GM21786 (cell line): ENCODE results near the gene GFER.
A peak's percentile ranks its signal among the peaks of the same experiment; 100 is the strongest.
"Not testable (repeated sequence)": the region's sequence is repeated elsewhere in the genome, so short reads cannot be mapped to it uniquely, and the experiment has no call there.

Source experiments
- ATAC-seq: cut with Tn5 transposase; IDR thresholded peaks from one replicate; pipeline ENCODE4 v1.9.1; 2021; ENCODE audit not compliant: unreplicated experiment

GFER gene

DNA sequence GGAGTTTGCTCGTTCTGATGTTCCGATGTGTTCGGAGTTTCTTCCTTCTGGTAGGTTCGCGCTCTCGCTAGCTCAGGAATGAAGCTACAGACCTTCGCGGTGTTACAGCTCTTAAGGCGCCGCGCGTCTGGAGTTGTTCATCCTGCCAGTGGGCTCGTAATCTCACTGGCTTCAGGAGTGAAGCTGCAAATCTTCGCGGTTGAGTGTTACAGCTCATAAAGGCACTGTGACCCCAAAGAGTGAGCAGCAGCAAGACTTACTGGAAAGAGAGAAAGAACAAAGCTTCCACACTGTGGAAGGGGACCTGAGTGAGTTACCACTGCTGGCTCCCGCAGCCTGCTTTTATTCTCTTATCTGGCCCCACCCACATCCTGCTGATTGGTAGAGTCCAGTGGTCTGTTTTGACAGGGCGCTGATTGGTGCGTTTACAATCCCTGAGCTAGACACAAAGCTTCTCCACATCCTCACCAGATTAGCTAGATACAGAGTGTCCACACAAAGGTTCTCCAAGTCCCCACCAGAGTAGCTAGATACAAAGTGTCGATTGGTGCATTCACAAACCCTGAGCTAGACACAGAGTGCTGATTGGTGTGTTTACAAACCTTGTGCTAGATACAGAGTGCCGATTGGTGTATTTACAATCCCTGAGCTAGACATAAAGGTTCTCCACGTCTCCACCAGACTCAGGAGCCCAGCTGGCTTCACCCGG, 26.4 kb upstream of the GFER start:
- not testable (repeated sequence) for ATAC-seq

GRCh38 chr16:1958143-1958491, 25.9 kb upstream of the GFER start:
- ATAC-seq = not testable (repeated sequence)

DNA sequence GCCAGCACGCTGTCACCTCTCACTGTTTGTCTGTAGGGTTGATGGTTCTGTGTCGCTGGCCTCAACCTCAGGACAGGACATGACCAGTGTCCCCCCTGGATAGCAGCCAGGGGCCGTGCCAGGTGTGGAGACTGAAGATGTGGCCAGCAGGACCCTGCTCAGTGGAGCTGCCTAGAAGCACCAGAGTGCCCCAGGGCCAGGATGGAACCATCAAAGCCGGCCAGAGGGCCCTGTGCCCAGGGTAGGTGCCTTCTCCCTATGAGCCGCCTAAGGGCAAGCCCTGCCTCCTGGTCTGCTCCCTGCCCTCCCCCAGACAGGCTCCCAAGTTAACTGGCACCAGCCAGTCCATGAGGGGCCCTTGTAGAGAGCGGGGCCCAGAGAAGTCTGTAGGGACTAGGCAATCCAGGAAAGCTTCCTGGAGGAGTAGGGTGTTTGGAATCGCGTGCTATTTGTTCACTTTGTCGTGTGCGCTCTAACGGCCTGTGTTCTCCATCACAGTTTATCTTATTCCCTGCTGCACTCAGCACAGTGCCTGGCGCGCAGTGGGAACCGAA, 25.2 kb upstream of the GFER start:
- no peak for ATAC-seq

- peak; percentile 62 for ATAC-seq
These were observed 24.5 kb upstream of the GFER start, which contains the start of gene NDUFB10 for GRCh38 chr16:1959269-1960039. Gene NDUFB10, plus strand, starts transcription at chr16:1959538. Its CDS starts 87 bp downstream, at chr16:1959625.

DNA sequence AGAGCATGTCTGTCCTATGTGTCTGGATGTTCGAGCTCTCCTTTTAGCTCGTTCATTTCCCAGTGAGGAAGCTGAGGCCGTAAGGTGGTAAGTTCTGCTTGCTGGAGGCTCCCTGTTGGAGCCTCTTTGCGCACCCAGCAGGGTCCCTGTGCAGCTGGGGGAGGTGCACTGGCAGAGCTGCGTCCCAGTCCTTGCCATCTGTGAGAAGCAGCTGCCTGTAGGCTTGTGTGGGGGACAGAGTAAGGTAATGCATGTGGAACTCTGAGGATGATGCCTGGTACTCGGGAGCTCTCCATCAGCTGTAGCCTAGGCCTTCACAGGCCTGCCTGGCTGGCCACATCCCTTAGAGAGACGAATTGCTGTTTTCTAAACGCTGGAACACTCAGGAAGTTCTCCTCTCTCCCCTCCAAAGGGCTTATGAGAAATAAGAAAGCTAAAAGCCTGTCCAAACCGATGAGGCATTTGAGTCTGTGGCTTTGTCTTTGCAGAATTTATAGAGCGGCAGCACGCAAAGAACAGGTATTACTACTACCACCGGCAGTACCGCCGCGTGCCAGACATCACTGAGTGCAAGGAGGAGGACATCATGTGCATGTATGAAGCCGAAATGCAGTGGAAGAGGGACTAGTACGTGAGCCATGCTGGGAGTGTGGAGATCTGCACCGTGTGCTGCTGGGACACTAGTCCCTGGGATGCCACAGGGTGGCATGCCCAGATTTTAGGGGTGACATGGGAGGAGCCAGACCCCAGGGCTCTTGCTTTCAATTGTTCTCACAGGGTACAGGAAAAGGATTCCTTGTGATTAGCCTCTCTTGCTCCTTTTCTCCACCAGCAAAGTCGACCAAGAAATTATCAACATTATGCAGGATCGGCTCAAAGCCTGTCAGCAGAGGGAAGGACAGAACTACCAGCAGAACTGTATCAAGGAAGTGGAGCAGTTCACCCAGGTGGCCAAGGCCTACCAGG, 23.0 kb upstream of the GFER start:
- ATAC-seq = no peak

- ATAC-seq = no peak
These were observed 22.3 kb upstream of the GFER start for GRCh38 chr16:1961651-1962067.

GRCh38 chr16:1962161-1963153, 21.5 kb upstream of the GFER start:
- ATAC-seq = not testable (repeated sequence)

- ATAC-seq = peak; percentile 16
These were observed 20.0 kb upstream of the GFER start for GRCh38 chr16:1963806-1964505.

DNA sequence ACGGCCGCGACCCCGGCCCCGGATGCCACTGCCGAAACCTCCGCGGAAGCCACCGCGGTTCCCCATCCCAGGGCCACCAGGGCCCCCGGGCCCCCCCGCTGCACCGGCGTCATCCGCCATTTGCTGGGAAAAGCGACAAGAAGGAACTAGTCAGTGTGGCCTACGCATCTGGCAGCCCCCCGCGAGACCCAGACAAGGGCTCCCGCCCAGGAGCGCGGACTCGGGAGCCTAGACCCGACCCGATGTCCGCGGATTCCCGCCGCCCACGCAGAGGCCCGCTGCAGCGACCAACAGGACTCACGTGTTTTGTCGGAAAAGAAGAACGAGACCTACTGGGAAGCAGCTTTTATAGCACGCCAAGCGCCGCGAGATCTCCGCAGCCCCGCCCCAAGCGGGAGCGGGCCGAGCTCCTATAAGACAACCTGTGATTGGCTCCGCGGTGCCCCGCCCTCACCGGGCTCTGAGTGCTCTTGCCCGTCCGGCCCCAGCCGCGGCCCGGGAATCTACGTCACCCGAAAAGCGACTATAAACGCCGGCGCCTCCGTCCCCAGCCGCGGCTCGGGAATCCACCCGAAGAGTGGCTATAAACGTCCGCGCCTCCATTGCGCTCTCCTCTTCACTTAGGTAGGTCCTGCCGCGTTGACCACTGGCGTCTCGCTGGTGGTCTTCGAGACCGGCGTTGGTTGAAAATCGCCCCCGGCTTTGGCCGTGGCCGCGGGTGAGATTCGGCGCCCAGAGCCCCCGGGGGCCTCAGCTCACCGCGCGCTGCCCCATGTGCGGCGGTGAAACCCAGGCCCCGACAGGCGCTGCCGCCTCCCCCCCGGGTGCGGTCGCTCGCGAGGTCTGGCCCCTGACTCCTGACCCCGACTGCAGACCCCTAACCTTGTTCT, 19.2 kb upstream of the GFER start, which contains the start of gene RPS2:
RPS2 (minus strand) TSS at position 321 of the 890 bp plus-strand sequence; CDS start at position 120, 201 bp downstream.
- ATAC-seq = peak; percentile 77

DNA sequence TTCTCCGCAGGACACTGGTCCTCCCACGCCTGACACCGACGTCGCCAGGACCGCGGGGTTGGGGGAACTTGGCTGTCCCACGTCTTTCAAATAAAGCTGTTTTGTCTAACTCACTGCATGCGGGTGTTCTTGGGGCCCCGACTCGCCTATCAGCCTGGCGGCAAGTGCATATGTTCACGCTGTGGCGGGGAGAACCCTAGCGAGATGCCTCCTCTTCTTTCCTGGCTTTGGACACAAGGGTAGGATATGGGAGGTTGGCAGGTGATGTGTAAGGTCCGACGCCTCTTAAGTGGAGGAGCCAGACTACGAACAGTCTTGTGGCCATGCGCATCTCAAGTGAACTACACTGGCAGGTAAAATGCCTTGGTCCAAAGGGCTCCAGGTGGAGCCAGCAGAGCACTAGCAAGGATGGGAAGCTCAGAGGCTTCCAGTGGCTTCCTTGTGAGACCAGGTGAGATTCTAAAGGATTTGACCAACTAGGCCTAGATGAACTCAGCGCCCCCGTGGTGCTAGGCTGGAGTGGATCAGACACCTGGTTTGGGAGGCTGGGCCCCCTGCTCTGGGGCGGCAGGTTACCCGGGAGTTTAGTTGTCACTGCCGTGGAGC, 18.5 kb upstream of the GFER start:
- no peak for ATAC-seq

DNA sequence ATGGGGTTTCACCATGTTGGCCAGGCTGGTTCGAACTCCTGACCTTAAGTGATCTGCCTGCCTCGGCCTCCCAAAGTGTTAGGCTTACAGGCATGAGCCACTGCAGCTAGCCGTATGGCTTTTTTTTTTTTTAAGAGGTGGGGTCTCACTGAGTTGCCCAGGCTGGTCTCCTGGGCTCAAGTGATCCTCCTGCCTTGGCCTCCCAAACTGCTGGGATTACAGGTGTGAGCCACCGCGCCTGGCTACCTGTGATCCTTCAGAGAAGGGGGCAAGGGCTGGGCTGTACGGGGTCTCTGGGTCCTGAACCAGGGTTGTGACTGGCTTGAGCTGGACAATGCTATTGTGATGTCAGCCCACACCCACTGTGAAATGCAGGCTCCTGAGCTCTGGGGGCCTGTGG, 17.5 kb upstream of the GFER start, which contains the start of gene RNF151:
RNF151 (plus strand) TSS at position 397 of the 400 bp plus-strand sequence. CDS start 26 bp downstream, outside the sequence.
- no peak for ATAC-seq

GRCh38 chr16:1968146-1968953, 15.6 kb upstream of the GFER start:
- no peak for ATAC-seq

DNA sequence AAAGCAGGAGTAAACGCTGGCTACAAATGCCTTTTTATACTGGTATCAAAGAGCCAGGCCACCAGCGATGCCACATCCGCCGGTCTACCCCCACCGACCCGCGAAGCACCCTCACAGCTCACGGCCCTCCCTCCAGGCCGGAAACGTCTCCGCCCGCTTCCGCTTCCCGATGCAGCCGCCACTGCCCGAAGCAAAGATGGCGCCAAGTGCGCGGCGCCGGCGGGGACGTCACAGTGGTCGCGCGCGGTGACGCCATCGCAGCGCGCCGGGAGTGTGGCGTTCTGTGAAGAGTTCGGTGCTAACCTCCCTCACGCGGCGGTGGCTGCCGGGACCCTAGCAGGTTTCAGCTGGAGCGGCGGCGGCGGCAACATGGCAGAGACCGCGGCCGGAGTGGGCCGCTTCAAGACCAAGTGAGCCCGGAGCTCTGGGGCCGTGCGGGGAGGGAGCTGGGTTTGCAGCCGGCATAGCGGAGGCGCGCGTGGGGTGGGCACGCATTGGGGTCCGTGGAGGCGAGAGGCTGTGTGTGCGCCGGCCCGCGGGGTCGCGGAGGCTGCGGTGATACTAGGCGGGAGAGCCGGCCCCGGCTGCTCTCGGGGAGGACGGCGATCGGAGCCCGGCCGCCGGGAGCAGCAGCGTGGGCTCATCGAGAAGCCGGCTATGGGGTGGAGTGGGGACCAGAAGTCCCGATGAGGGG, 12.1 kb upstream of the GFER start, which contains the start of gene TBL3:
TBL3 (plus strand) TSS at position 258 of the 694 bp plus-strand sequence; CDS start at position 370, 112 bp downstream.
- peak; percentile 81 for ATAC-seq

DNA sequence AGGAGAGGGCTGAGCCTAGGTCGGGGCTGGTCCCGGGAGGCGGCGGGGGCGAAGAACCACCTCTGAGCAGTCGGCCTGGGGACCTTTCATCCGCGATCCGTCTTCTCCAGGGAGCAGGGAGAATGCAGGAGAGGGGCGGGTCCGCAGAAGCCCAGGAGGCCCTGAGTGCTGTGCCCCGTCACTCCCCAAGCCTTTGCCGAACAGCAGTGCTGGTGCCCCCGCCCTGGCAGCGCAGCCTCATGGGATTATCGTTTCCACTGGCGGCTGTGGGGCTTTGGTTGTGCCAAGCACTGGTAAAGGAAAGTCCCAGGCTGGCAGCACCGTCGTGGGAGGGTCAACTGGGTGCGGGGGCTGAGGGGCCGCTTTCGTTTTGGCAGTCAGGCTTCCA, 11.5 kb upstream of the GFER start:
- ATAC-seq = no peak

DNA sequence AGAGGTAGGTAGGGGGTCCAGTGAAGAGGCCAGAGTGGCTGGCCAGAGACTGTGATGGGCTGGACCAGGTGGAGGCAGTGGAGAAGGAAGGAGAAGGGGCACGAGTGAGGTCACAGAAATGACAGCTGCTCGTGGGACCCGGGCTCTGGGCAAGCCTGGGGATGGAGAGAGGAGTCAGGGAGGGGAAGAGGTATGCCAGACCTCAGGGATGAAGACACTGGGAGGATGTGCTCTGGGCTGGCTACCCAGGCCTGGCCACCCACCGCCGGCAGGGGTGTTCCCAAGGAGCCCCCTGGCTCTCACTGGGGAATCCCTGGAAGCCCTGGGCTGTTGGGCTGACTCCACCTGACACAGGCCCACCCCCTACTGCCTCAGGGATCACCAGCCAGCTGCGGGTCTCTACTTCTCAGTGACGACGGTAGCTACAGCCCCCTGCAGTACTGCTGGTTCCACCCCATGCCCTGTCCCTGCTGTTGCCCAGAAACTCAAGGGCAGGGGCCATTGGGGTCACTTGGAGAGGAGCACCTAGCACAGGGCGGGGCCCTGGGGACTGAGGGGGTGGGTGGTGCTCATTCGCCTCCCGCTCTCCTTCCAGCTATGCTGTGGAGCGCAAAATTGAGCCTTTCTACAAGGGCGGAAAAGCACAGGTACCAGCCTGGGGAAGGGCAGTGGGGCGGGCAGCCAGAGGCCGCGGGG, 10.4 kb upstream of the GFER start:
- no peak for ATAC-seq
